ENCODE data around the gene RPS6KA2.

- TF ChIP-seq CTCF (IDR thresholded peaks at IDR 0.05) = no peak
- TF ChIP-seq POLR2A (IDR thresholded peaks at IDR 0.05) = no peak
- TF ChIP-seq POLR2AphosphoS5 (IDR thresholded peaks at IDR 0.05) = no peak
Measured at GRCh38 chr6:166533205-166533824, 93.7 kb downstream of the RPS6KA2 start.

All from breast epithelium (tissue), 3 donors.